ENCODE results near the gene CXCL5.

CXCL5 gene

GRCh38 chr4:73998040-73999011, at the start of gene CXCL5:
Gene CXCL5, minus strand, starts transcription at chr4:73998677. Its CDS starts 96 bp downstream, at chr4:73998581.
- H3K27me3 ChIP-seq (ENCODE audit: control insufficient read depth in 1 of 2, insufficient read depth in 2 of 2, low read length in 2 of 2), result peaks cover 0 to 4% of the 10 kb centered on the region in 2 donors
- no peak within 1 kb of the TSS for H3K9ac ChIP-seq (ENCODE audit: low read depth in 1 of 2, low read length in 2 of 2)
- H3K27ac ChIP-seq (ENCODE audit: low read depth, low read length), result no peak within 1 kb of the TSS
- no peaks in the 10 kb centered on the region for H3K36me3 ChIP-seq (ENCODE audit: control insufficient read depth in 1 of 2, insufficient read depth in 2 of 2, low read length in 2 of 2)
- peaks cover 4 to 6% of the 10 kb centered on the region in 2 donors for H3K4me1 ChIP-seq (ENCODE audit: control insufficient read depth in 1 of 2, insufficient read depth in 2 of 2, low read length in 2 of 2)
- H3K4me3 ChIP-seq (ENCODE audit: low read depth in 1 of 2, low read length in 2 of 2), result peak within 1 kb of the TSS; percentile 49 to 63
- no peaks in the 10 kb centered on the region for H3K9me3 ChIP-seq (ENCODE audit: control insufficient read depth in 1 of 2, low read length in 2 of 2)

- no peak overlapping the region for H3K4me3 ChIP-seq (ENCODE audit: low read depth in 1 of 2, low read length in 2 of 2)
- no peaks in the 10 kb centered on the region for H3K36me3 ChIP-seq (ENCODE audit: control insufficient read depth in 1 of 2, insufficient read depth in 2 of 2, low read length in 2 of 2)
- no peak overlapping the region for H3K9ac ChIP-seq (ENCODE audit: low read depth in 1 of 2, low read length in 2 of 2)
- H3K9me3 ChIP-seq (ENCODE audit: control insufficient read depth in 1 of 2, low read length in 2 of 2), result no peaks in the 10 kb centered on the region
- H3K27me3 ChIP-seq (ENCODE audit: control insufficient read depth in 1 of 2, insufficient read depth in 2 of 2, low read length in 2 of 2), result no peaks in the 10 kb centered on the region
- H3K4me1 ChIP-seq (ENCODE audit: control insufficient read depth in 1 of 2, insufficient read depth in 2 of 2, low read length in 2 of 2), result peaks cover 0 to 4% of the 10 kb centered on the region in 2 donors
- no peak overlapping the region for H3K27ac ChIP-seq (ENCODE audit: low read depth, low read length)
Observed at GRCh38 chr4:74047152-74047551, 48.7 kb upstream of the CXCL5 start.

GRCh38 chr4:74045772-74046171, 47.3 kb upstream of the CXCL5 start:
- H3K9ac ChIP-seq (ENCODE audit: low read depth in 1 of 2, low read length in 2 of 2), result no peak overlapping the region
- no peaks in the 10 kb centered on the region for H3K9me3 ChIP-seq (ENCODE audit: control insufficient read depth in 1 of 2, low read length in 2 of 2)
- H3K4me1 ChIP-seq (ENCODE audit: control insufficient read depth in 1 of 2, insufficient read depth in 2 of 2, low read length in 2 of 2), result peaks cover 0 to 4% of the 10 kb centered on the region in 2 donors
- no peaks in the 10 kb centered on the region for H3K27me3 ChIP-seq (ENCODE audit: control insufficient read depth in 1 of 2, insufficient read depth in 2 of 2, low read length in 2 of 2)
- no peaks in the 10 kb centered on the region for H3K36me3 ChIP-seq (ENCODE audit: control insufficient read depth in 1 of 2, insufficient read depth in 2 of 2, low read length in 2 of 2)
- H3K4me3 ChIP-seq (ENCODE audit: low read depth in 1 of 2, low read length in 2 of 2), result no peak overlapping the region
- no peak overlapping the region for H3K27ac ChIP-seq (ENCODE audit: low read depth, low read length)

- H3K36me3 ChIP-seq (ENCODE audit: control insufficient read depth in 1 of 2, insufficient read depth in 2 of 2, low read length in 2 of 2), result no peaks in the 10 kb centered on the region
- H3K4me1 ChIP-seq (ENCODE audit: control insufficient read depth in 1 of 2, insufficient read depth in 2 of 2, low read length in 2 of 2), result peaks cover 0 to 4% of the 10 kb centered on the region in 2 donors
- no peaks in the 10 kb centered on the region for H3K27me3 ChIP-seq (ENCODE audit: control insufficient read depth in 1 of 2, insufficient read depth in 2 of 2, low read length in 2 of 2)
- H3K9ac ChIP-seq (ENCODE audit: low read depth in 1 of 2, low read length in 2 of 2), result no peak overlapping the region
- H3K4me3 ChIP-seq (ENCODE audit: low read depth in 1 of 2, low read length in 2 of 2), result no peak overlapping the region
- no peak overlapping the region for H3K27ac ChIP-seq (ENCODE audit: low read depth, low read length)
- no peaks in the 10 kb centered on the region for H3K9me3 ChIP-seq (ENCODE audit: control insufficient read depth in 1 of 2, low read length in 2 of 2)
Observed at GRCh38 chr4:74045247-74045646, 46.8 kb upstream of the CXCL5 start.

- no peaks in the 10 kb centered on the region for H3K27me3 ChIP-seq (ENCODE audit: control insufficient read depth in 1 of 2, insufficient read depth in 2 of 2, low read length in 2 of 2)
- no peaks in the 10 kb centered on the region for H3K36me3 ChIP-seq (ENCODE audit: control insufficient read depth in 1 of 2, insufficient read depth in 2 of 2, low read length in 2 of 2)
- H3K9me3 ChIP-seq (ENCODE audit: control insufficient read depth in 1 of 2, low read length in 2 of 2), result no peaks in the 10 kb centered on the region
- H3K4me3 ChIP-seq (ENCODE audit: low read depth in 1 of 2, low read length in 2 of 2), result no peak overlapping the region
- no peak overlapping the region for H3K27ac ChIP-seq (ENCODE audit: low read depth, low read length)
- no peak overlapping the region for H3K9ac ChIP-seq (ENCODE audit: low read depth in 1 of 2, low read length in 2 of 2)
- H3K4me1 ChIP-seq (ENCODE audit: control insufficient read depth in 1 of 2, insufficient read depth in 2 of 2, low read length in 2 of 2), result peaks cover 0 to 4% of the 10 kb centered on the region in 2 donors
Observed at GRCh38 chr4:74044677-74045076, 46.2 kb upstream of the CXCL5 start.

- Histone ChIP-seq H3K4me1 (ENCODE audit: control insufficient read depth in 1 of 2, insufficient read depth in 2 of 2, low read length in 2 of 2) (peaks cover 0 to 13% of the 10 kb centered on the region in 2 donors), H3K4me3 (ENCODE audit: low read depth in 1 of 2, low read length in 2 of 2) (no peak overlapping the region), H3K36me3 (ENCODE audit: control insufficient read depth in 1 of 2, insufficient read depth in 2 of 2, low read length in 2 of 2) (no peaks in the 10 kb centered on the region), H3K9ac (ENCODE audit: low read depth in 1 of 2, low read length in 2 of 2) (no peak overlapping the region), H3K27me3 (ENCODE audit: control insufficient read depth in 1 of 2, insufficient read depth in 2 of 2, low read length in 2 of 2) (no peaks in the 10 kb centered on the region), H3K9me3 (ENCODE audit: control insufficient read depth in 1 of 2, low read length in 2 of 2) (no peaks in the 10 kb centered on the region), H3K27ac (ENCODE audit: low read depth, low read length) (no peak overlapping the region)
Observed at GRCh38 chr4:74042681-74043080, 44.2 kb upstream of the CXCL5 start.

GRCh38 chr4:74041418-74041817, 42.9 kb upstream of the CXCL5 start:
- no peak overlapping the region for H3K4me3 ChIP-seq (ENCODE audit: low read depth in 1 of 2, low read length in 2 of 2)
- H3K4me1 ChIP-seq (ENCODE audit: control insufficient read depth in 1 of 2, insufficient read depth in 2 of 2, low read length in 2 of 2), result peaks cover 3 to 20% of the 10 kb centered on the region in 2 donors
- H3K27me3 ChIP-seq (ENCODE audit: control insufficient read depth in 1 of 2, insufficient read depth in 2 of 2, low read length in 2 of 2), result no peaks in the 10 kb centered on the region
- H3K27ac ChIP-seq (ENCODE audit: low read depth, low read length), result no peak overlapping the region
- H3K9me3 ChIP-seq (ENCODE audit: control insufficient read depth in 1 of 2, low read length in 2 of 2), result no peaks in the 10 kb centered on the region
- no peak overlapping the region for H3K9ac ChIP-seq (ENCODE audit: low read depth in 1 of 2, low read length in 2 of 2)
- H3K36me3 ChIP-seq (ENCODE audit: control insufficient read depth in 1 of 2, insufficient read depth in 2 of 2, low read length in 2 of 2), result no peaks in the 10 kb centered on the region

GRCh38 chr4:74039315-74039763, 40.9 kb upstream of the CXCL5 start:
- Histone ChIP-seq H3K9ac (ENCODE audit: low read depth in 1 of 2, low read length in 2 of 2) (peak overlapping the region; percentile 65 to 69), H3K4me1 (ENCODE audit: control insufficient read depth in 1 of 2, insufficient read depth in 2 of 2, low read length in 2 of 2) (peaks cover 3 to 20% of the 10 kb centered on the region in 2 donors), H3K27me3 (ENCODE audit: control insufficient read depth in 1 of 2, insufficient read depth in 2 of 2, low read length in 2 of 2) (no peaks in the 10 kb centered on the region), H3K4me3 (ENCODE audit: low read depth in 1 of 2, low read length in 2 of 2) (peak overlapping the region; percentile 84 to 94), H3K9me3 (ENCODE audit: control insufficient read depth in 1 of 2, low read length in 2 of 2) (no peaks in the 10 kb centered on the region), H3K36me3 (ENCODE audit: control insufficient read depth in 1 of 2, insufficient read depth in 2 of 2, low read length in 2 of 2) (no peaks in the 10 kb centered on the region), H3K27ac (ENCODE audit: low read depth, low read length) (no peak overlapping the region)

- H3K9me3 ChIP-seq (ENCODE audit: control insufficient read depth in 1 of 2, low read length in 2 of 2), result no peaks in the 10 kb centered on the region
- peak within 1 kb of the TSS; percentile 84 to 94 for H3K4me3 ChIP-seq (ENCODE audit: low read depth in 1 of 2, low read length in 2 of 2)
- no peaks in the 10 kb centered on the region for H3K36me3 ChIP-seq (ENCODE audit: control insufficient read depth in 1 of 2, insufficient read depth in 2 of 2, low read length in 2 of 2)
- H3K27ac ChIP-seq (ENCODE audit: low read depth, low read length), result peak within 1 kb of the TSS; percentile 54
- peak within 1 kb of the TSS; percentile 65 to 69 for H3K9ac ChIP-seq (ENCODE audit: low read depth in 1 of 2, low read length in 2 of 2)
- peaks cover 3 to 20% of the 10 kb centered on the region in 2 donors for H3K4me1 ChIP-seq (ENCODE audit: control insufficient read depth in 1 of 2, insufficient read depth in 2 of 2, low read length in 2 of 2)
- no peaks in the 10 kb centered on the region for H3K27me3 ChIP-seq (ENCODE audit: control insufficient read depth in 1 of 2, insufficient read depth in 2 of 2, low read length in 2 of 2)
Observed at GRCh38 chr4:74038425-74039314, 40.2 kb upstream of the CXCL5 start, which contains the start of gene CXCL3. Gene CXCL3, minus strand, starts transcription at chr4:74038689. Its CDS starts 78 bp downstream, at chr4:74038611.
